AG08395 (cell line): ENCODE data around the gene PCID2.

Experiments used
- DNase-seq: peaks from one replicate; pipeline ENCODE4 v3.0.0; 2012; ENCODE audit warnings: mixed read lengths, low spot score

Gene PCID2

DNA sequence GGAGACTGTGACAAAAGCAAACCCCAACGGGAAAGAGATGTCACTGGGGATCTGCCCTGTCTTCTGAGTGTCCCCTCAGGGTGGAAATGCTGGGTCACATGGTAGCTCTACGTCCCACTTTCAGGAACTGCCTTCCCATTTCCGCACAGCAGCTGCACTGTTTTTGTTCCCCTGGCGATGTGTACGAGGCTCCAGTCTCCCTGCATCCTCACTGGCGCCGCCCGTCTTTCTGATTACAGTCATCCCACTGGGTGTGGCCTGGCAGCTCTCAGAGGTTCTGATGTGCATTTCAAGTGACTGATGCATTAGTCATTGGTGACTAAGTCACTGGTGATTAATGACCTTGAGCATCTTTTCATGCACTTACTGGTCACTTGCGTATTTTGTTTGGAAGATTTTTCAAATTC lies 21.2 kb downstream of the PCID2 start:
- DNase-seq = peak; percentile 98

DNA sequence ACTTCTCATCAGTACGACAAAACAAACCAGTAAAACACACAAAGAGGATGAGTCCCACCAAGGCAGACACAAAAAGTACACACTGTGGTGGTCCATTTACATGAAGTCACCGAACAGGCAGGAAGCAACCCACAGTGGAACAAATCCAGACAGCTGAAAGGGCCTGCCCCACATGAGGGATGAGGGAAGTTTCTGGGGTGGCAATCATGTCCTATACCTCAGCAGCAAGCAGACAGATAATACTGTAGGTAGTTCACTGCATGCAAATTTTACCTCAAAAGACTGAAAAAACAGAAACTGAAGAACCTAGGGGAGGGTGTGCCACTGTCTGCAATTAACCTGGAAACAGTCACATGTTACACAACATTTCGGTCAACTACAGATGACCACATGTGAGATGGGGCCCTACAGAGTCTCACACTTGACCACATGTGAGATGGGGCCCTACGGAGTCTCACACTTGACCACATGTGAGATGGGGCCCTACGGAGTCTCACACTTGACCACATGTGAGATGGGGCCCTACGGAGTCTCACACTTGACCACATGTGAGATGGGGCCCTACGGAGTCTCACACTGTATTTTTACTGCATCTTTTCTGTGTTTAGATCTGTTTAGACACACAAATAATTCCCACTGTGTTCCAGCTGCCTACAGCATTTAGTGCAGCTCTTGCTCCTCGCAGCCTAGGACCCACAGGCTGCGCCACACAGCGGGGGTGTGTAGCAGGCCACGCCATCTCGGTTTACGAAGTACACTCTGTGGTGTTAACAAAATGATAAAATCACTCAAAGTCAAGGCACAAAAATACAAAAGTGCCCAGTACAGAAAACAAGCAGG lies 22.2 kb downstream of the PCID2 start:
- no peak for DNase-seq

- no peak for DNase-seq
These were observed 23.7 kb downstream of the PCID2 start for GRCh38 chr13:113184568-113185440.

- DNase-seq = no peak
These were observed 24.9 kb downstream of the PCID2 start for GRCh38 chr13:113183450-113184129.

DNA sequence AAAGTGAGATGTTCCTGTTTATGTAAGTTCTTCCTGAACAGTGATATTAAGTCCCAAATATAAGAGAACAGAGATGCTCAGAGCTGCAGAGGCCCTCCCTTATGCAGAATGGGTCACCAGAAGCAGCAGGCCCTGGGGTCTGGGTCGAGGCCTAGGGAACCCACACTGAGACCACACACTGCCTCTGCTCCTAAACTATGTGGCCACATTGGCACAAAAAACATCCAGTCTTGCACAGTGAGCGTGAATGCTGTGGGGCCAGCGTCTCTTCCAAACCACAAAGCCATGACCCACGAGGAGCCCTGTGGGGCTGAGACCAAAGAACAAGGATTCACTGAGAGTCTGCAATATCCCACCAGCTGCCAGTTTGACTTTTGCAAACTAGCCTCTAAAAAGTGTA lies 26.4 kb downstream of the PCID2 start:
- no peak for DNase-seq

DNA sequence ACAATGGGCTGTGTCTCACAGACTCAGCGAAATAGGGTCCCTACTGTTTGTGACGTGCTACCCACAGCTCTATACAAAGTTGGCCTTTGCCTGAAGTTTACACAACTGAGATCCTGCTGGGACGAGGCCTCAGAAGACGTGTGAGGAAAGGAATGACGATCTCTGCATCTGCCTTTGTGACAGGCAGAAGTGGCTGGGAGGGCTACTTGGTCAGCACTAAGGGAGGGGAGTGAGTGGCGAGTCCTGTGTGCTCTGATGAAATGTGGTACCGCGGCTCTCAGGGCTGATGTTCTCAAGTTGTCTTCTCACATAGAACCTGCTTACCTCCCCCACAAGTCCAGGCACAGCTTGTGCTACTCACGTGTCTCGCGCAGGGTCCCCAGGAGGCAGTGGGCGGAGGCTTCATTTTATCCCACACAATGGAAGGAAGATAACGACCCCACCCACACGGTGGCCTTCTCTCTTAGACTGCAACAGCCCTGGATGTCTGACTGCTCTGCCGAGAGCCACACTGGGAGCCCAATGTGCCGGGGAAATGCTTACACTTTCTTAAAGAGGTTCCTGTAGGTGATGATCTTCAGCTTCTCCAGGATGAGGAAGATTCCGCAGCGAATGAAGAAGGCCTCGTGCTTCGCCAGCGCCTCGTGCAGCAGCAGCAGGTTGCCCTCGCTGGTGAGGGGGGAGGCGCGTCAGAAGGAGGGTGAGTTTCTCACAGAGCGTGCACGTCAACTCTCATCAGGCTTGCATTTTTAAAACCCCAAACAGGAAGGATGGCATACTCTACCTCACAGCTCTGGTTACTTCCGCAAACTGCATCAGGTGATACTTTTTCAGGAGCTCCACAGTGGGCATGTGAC lies 28.9 kb downstream of the PCID2 start:
- DNase-seq = no peak

DNA sequence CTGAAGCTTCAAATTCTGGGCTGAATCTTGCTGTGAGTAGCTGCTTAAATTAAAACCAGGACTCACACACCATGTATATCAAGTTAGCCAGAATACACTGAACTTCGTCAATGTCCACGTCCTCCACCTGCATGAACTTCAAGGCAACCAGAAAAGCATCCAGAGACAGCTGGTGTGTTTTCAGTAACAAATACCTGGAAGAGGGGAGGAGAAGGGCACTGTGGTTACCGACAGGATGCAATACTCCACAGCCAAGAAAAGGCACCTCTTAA lies 29.6 kb downstream of the PCID2 start:
- DNase-seq = no peak

DNA sequence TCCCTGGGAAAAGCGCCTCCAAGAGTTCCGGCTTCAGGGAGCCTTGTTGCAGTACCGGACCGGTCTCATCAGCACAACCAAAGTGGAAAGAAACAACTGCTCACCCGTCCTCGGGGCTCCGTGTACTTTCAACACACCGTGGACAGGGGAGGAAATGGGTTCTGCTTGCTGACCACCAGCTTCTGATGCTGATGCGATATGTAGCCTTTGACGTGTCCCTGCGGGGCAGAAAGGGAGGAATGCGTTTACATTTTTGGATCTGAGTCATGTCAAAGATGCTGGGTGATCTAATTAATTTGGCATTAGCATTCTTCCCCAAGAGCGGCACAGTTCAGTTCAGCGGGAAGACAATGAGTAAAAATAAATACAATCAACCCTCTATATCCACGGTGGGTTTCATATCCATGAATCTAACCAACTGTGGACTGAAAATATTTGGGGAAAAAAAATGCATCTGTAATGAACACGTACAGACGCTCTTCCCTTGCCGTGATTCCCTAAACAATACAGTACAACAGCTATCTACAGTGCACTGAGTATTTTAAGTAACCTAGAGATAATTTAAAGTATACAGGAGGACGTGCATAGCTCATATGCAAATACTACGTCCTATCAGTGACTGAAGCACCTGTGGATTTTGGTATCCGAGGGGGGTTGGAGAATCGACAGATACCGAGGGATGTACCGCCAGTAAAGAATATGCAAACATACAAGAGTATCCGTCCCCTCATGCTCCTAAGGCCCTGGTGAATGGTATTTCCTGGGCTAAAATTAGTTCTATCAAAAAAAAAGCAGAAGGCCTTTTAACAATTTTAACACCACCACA lies 30.2 kb downstream of the PCID2 start:
- peak; percentile 79 for DNase-seq

DNA sequence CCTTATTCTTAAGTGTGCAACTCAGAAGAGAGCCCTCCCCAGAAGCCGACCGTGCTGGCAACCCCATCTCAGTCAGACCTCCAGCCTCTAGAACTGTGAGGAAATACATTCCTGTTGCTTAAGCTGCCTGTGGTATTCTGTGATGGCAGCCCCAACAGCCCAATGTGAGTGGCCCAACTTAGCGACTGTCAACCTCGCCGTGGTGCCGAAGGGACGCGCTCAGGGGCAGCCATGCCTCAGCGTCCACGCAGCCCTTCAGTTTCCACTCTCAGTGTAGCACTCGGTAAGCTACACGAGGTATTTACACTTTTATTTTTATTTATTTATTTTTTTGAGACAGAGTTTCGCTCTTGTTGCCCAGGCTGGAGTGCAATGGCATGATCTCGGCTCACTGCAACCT lies 31.6 kb downstream of the PCID2 start:
- DNase-seq = no peak

DNA sequence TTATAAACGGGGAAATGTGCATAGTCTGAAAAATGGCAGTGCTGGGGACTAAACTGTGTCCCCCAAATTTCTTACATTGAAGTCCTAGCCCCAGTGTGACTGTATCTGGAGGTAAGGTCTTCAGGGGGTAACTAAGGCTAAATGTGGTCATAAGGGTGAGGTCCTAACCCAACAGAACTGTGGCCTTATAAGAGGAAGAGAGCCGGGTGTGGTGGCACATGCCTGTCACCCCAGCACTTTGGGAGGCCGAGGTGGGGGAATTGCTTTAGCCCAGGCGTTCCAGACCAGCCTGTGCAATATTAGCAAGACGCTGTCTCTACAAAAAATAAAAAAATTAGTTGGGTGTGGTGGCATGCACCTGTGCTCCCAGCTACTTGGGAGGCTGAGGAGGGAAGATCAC lies 32.2 kb downstream of the PCID2 start:
- no peak for DNase-seq

GRCh38 chr13:113172419-113172926 lies 36.0 kb downstream of the PCID2 start:
- DNase-seq = no peak

DNA sequence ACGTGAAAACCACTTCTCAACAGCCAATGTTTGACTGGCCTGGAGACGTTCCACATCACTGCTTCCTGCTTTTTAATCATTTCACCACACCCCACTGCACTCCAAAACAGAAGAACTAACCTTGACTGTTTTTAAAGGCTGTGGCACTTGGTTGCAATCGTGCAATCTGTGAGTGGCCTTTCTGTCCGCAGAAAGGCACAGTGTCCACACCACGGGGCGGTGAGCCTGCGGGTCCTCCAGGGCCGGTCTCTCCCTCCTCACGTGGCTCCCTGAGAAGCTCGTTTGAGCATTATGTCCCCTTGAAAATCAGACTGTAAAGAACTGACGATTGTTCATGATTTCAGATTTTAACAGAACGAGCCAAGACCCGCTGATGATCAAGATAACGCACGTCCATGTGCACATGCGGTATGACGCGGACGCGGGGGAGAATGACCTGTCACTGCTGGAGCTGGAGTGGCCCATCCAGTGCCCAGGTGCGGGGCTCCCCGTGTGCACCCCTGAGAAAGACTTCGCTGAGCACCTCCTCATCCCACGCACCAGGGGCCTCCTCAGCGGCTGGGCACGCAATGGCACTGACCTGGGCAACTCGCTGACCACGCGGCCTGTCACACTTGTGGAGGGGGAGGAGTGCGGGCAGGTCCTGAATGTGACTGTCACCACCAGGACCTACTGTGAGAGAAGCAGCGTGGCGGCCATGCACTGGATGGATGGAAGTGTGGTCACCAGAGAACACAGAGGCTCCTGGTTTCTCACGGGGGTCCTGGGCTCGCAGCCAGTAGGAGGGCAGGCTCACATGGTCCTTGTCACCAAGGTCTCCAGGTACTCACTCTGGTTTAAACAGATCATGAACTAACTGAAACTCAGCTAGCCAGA lies 37.0 kb downstream of the PCID2 start:
- no peak for DNase-seq

DNA sequence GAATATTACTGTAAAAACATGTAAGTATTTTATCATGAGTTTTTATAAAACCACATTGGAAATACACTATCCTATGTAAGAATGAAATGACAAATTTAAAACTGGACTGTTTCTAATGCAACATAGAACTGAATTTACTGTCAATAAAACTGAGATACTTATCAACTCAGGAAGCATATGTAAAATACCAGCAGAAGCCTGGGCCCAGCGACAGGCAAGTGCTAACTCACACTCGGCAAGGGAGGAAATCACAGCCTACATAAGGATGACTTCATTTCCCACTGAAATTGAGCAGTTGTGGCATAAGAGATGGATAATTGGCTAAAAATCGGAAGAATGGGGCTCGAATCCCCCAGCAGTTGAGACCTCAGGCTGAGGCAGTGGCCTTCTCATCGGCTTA lies 38.0 kb downstream of the PCID2 start:
- no peak for DNase-seq

GRCh38 chr13:113169277-113170272 lies 38.9 kb downstream of the PCID2 start:
- DNase-seq = no peak

- DNase-seq = no peak
These were observed 40.3 kb downstream of the PCID2 start for GRCh38 chr13:113168211-113168610.

DNA sequence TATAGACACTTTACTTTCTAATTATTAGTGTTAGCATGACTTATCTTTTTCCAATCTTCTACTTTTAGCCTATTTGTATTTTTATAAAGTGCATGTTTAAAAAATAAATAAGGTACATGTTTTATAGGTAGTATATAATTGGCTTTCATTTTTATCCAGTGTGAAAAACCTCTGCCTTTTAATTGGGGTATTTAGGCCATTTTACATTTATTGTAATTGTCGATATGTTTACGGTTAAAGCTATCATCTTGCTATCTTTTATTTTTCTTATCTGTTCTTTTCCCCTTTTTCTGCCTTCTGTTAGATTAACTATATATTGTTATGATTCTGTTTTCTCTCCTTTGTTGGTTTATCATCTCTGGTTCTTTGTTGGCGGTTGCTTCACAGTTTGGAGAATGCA lies 40.9 kb downstream of the PCID2 start:
- no peak for DNase-seq

- DNase-seq = no peak
These were observed 41.3 kb downstream of the PCID2 start for GRCh38 chr13:113167155-113167554.

- no peak for DNase-seq
These were observed 41.8 kb downstream of the PCID2 start for GRCh38 chr13:113166681-113167080.

DNA sequence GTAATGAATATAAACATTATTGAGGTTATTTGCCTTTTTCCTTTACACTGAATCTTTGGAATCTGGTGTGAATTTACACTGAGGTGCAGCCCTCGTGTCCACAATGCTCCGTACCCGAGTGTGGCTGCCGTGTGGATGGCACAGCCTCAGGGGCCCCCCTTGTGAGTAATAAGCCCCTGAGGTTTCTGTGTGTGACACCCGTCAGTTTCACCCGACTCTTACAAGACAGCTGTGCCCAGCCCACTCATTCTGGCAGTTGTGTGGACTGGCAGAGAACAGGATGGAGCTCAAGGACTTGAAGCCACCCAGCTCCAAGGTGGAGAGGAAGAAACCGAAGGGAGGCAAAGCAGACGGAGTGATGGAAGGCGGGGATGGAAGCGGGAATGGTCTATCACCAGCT lies 42.2 kb downstream of the PCID2 start:
- DNase-seq = no peak
